K562 (cell line): ENCODE results near the gene FHDC1. TPM values are rescaled to one million over a fixed set of nuclear protein-coding genes. Genes with fewer than 3 reads are reported as not detected.

ENCODE experiments used
- ATAC-seq: fragments of 200-7000 bp; cut with Tn5 transposase; 3 replicates; pipeline ENCODE4 v1.9.1; 2020; ENCODE audit warnings: moderate library complexity
- BruUV-seq: library from RNA; stranded (reverse); fragments of 400-500 nt; replicated peaks from 2 replicates; lab custom pipeline; 2021; lab: Mats Ljungman, UMichigan
- CTCF ChIA-PET: fragments of 300-600 bp; formaldehyde crosslinking; extraction: SDS; loops from one replicate; lab custom pipeline; 2021; ENCODE audit warnings: low intra/inter-chr PET ratio; lab: Yijun Ruan, JAX
- POLR2A ChIA-PET: fragments of 300-600, 350-650 bp; sonication (Branson Sonifier 250); formaldehyde crosslinking; extraction: SDS; loops from one replicate; lab custom pipeline; 2021; ENCODE audit warnings: antibody characterized with exemption, inconsistent platforms; lab: Yijun Ruan, JAX
- DNase-seq, 4 experiments: peaks; one replicate each; pipeline versions ENCODE4 v3.0.0 to v3.0.0-alpha.2; 2011 to 2018; ENCODE audit warnings: low spot score in 3 of 4, mixed read lengths in 3 of 4; ENCODE audit errors: extremely low read depth in 1 of 4
- FAIRE-seq: peaks from 2 replicates; lab custom pipeline; 2011; peaks lifted over from hg19 to GRCh38; lab: Jason Lieb, UNC
- H2AFZ ChIP-seq: 2 replicates; pipeline ENCODE4 v1.6.0; 2011; ENCODE audit warnings: low read depth, low read length, control low read depth, inconsistent platforms
- H3K27ac ChIP-seq: fragments of 200-600 bp; 3 replicates; pipeline ENCODE4 v1.8.0; 2011; ENCODE audit warnings: low read depth, mild to moderate bottlenecking, control low read depth, inconsistent platforms, low read length, moderate library complexity, mixed read lengths; ENCODE audit errors: extremely low read depth
- H3K27me3 ChIP-seq, 2 experiments: fragments of 300-600 bp in 1 of 2; 2 replicates in 1 of 2; 3 replicates in 1 of 2; pipeline versions ENCODE4 v1.6.0 to v1.8.0; 2011; ENCODE audit warnings: inconsistent platforms in 2 of 2, low read length in 2 of 2, mild to moderate bottlenecking in 1 of 2, mixed read lengths in 1 of 2, moderate library complexity in 1 of 2; ENCODE audit not compliant: control insufficient read depth in 2 of 2, insufficient read depth in 2 of 2
- H3K36me3 ChIP-seq: fragments of 300-600 bp; 3 replicates; pipeline ENCODE4 v1.8.0; 2011; ENCODE audit warnings: mild to moderate bottlenecking, low read length, inconsistent platforms; ENCODE audit not compliant: control insufficient read depth, insufficient read depth
- H3K4me1 ChIP-seq, 2 experiments: fragments of 200-600 bp in 1 of 2; replicated peaks in 1 of 2; 2 replicates in 1 of 2; 3 replicates in 1 of 2; pipeline versions ENCODE4 v1.5.1 to v1.8.0; 2011; ENCODE audit warnings: inconsistent platforms in 2 of 2, low read length in 2 of 2, mild to moderate bottlenecking in 1 of 2, mixed read lengths in 1 of 2, moderate library complexity in 1 of 2; ENCODE audit not compliant: control insufficient read depth in 2 of 2, insufficient read depth in 2 of 2
- H3K4me2 ChIP-seq: 2 replicates; pipeline ENCODE4 v1.6.1; 2011; ENCODE audit warnings: low read length, control low read depth, inconsistent platforms, mixed read lengths; ENCODE audit not compliant: insufficient read depth
- H3K4me3 ChIP-seq: fragments of 200-600 bp; sonication (generic), shearing (Covaris generic); 2 replicates; pipeline ENCODE4 v1.5.1; 2016; ENCODE audit warnings: control low read depth, inconsistent platforms
- H3K79me2 ChIP-seq: fragments of 200-600 bp; 3 replicates; pipeline ENCODE4 v1.8.0; 2011; ENCODE audit warnings: low read length, inconsistent platforms; ENCODE audit not compliant: control insufficient read depth, insufficient read depth
- H3K9ac ChIP-seq, 2 experiments: 2 replicates each; pipeline versions ENCODE4 v1.6.0 to v1.6.1; 2011; ENCODE audit warnings: low read depth in 2 of 2, low read length in 2 of 2, control low read depth in 1 of 2, inconsistent platforms in 1 of 2, mild to moderate bottlenecking in 1 of 2, mixed read lengths in 1 of 2; ENCODE audit not compliant: insufficient read depth in 1 of 2
- H3K9me1 ChIP-seq: one replicate; pipeline ENCODE4 v1.6.0; 2011; ENCODE audit warnings: inconsistent platforms, mild to moderate bottlenecking, low read length, moderate library complexity; ENCODE audit not compliant: control insufficient read depth, insufficient read depth
- H3K9me3 ChIP-seq: replicated peaks from 2 replicates; pipeline ENCODE4 v1.5.1; 2011; ENCODE audit warnings: low read depth, low read length, inconsistent platforms; ENCODE audit not compliant: control insufficient read depth, insufficient read depth
- H4K20me1 ChIP-seq: replicated peaks from 2 replicates; pipeline ENCODE4 v1.6.1; 2011; ENCODE audit warnings: low read length, inconsistent platforms, mixed read lengths; ENCODE audit not compliant: control insufficient read depth, insufficient read depth
- AFF4 ChIP-seq: sonication (generic); formaldehyde crosslinking; IDR thresholded peaks from 2 replicates; pipeline ENCODE4 v1.8.0; 2023; ENCODE audit warnings: mild to moderate bottlenecking, missing genetic modification reagents
- CAMTA2 ChIP-seq: fragments of 250-450 bp; sonication (Bioruptor Pico); conservative IDR thresholded peaks from 2 replicates; pipeline ENCODE4 v1.5.1; 2022
- HNRNPH1 ChIP-seq: fragments of 200-400 bp; formaldehyde crosslinking; optimal IDR thresholded peaks from 2 replicates; pipeline ENCODE3; 2017; ENCODE audit warnings: low read depth, mild to moderate bottlenecking, low read length, moderate library complexity
- XRCC5 ChIP-seq: fragments of 200-400 bp; formaldehyde crosslinking; IDR thresholded peaks from 2 replicates; pipeline ENCODE4 v1.6.1; 2017; ENCODE audit warnings: low read depth, mild to moderate bottlenecking, low read length
- WGBS: fragments of 100-300 bp; shearing (Covaris generic); methylation state at CpG from one replicate; pipeline ENCODE4 v1.1.6; 2016; ENCODE audit warnings: low coverage, mixed read lengths; ENCODE audit not compliant: insufficient coverage; ENCODE audit errors: missing lambda C conversion rate; 5-methylcytosine and 5-hydroxymethylcytosine counted together
- in situ Hi-C: fragments of 300-500 bp; cut with MboI; formaldehyde crosslinking; loops from 4 replicates; pipeline ENCODE4 v1.15.0; 2018; ENCODE audit warnings: inconsistent platforms, mixed read lengths
- intact Hi-C: fragments of 100-400 bp; cut with micrococcal nuclease; formaldehyde crosslinking; loops from 2 replicates; pipeline ENCODE4 v1.14.2; 2022
- polyA plus RNA-seq, 8 experiments: library from polyadenylated mRNA; depleted of rRNA in 4 of 8; stranded (reverse) in 5 of 8; unstranded in 3 of 8; fragments of >200 nt; fragmentation: Nextera tagmentation in 2 of 8; fragmentation: Illumina TruSeq in 1 of 8; extraction: Ambion mirVana in 2 of 8; extraction: Trizol in 1 of 8; gene quantifications; 2 replicates each; pipeline versions ENCODE4 v1.2.1 to v1.2.3, GENCODE V29; 2011 to 2014; ENCODE audit warnings: inconsistent platforms in 1 of 8, missing spikeins in 1 of 8
- total RNA-seq, 7 experiments: library from RNA; depleted of rRNA in 6 of 7; stranded (reverse); fragments of >200 nt in 6 of 7; fragmentation: Illumina TruSeq in 2 of 7; extraction: Trizol in 2 of 7; gene quantifications; 2 replicates each; pipeline versions ENCODE4 v1.2.1 to v1.2.3, GENCODE V29; 2011 to 2021; ENCODE audit warnings: low replicate concordance in 1 of 7

Gene FHDC1
- total and polyA plus RNA-seq, 9 of the 15 experiments (the other 6 are each of a cell fraction or from before 2014, with no cell fraction given): 0.01 to 0.43 (median 0.07) TPM

- no peak for TF ChIP-seq AFF4
- TF ChIP-seq XRCC5: no peak
These were observed 37.7 kb downstream of the FHDC1 start (continued) for GRCh38 chr4:152973629-152974467.

GRCh38 chr4:152974468-152975379 lies 38.6 kb downstream of the FHDC1 start:
- TF ChIP-seq CAMTA2 (CRISPR knock-in tag) (no peak), HNRNPH1 (no peak)

More at GRCh38 chr4:152974468-152975379, 38.6 kb downstream of the FHDC1 start:
- H3K9me3 ChIP-seq: no peaks in the 10 kb centered on the region
- DNase-seq: no peak
- H4K20me1 ChIP-seq: no peaks in the 10 kb centered on the region; the same call in 1 of the 2 replicates
- WGBS: 3% methylated on average over 24 of the region's 28 CpGs
- no peak overlapping the region for H2AFZ ChIP-seq
- H3K9me1 ChIP-seq: no peaks in the 10 kb centered on the region
- intact Hi-C loops (no loop called here), in situ Hi-C loops (no loop called here)
- H3K27ac ChIP-seq: no peak overlapping the region
- no peak overlapping the region for H3K4me3 ChIP-seq
- H3K9ac ChIP-seq: no peak overlapping the region
- H3K27me3 ChIP-seq: peaks cover 30 to 77% of the 10 kb centered on the region in 2 experiments
- no peak overlapping the region for H3K4me2 ChIP-seq
- no peaks in the 10 kb centered on the region for H3K79me2 ChIP-seq
- no peaks in the 10 kb centered on the region for H3K36me3 ChIP-seq
- H3K4me1 ChIP-seq: peaks cover 0 to 9% of the 10 kb centered on the region in 2 experiments; a peak in 1 of 5 replicates
- no TSS peak for BruUV-seq
- ATAC-seq: no peak; the same call in 2 of the 3 replicates
- POLR2A ChIA-PET: interaction anchor here (0.6 to 1.5 kb wide), 2 partner anchors 9 to 14 kb away, joined by 4 to 7 read pairs; no protein-coding TSS in a partner anchor
- CTCF ChIA-PET: no interaction called here
- FAIRE-seq: no peak
